Endothelial cell (in vitro differentiated cells): ENCODE results near the gene GRM5. TPM values are rescaled to one million over a fixed set of nuclear protein-coding genes. Genes with fewer than 3 reads are reported as not detected.
"Not testable (repeated sequence)": the region's sequence is repeated elsewhere in the genome, so short reads cannot be mapped to it uniquely, and the experiment has no call there.

Experiments
- DNase-seq: peaks from one replicate; pipeline ENCODE4 v3.0.0; 2021; ENCODE audit warnings: low spot score
- H3K27ac Mint-ChIP-seq: one replicate; pipeline ENCODE4 v1.8.0; 2021; ENCODE audit warnings: mixed read lengths, inconsistent platforms; ENCODE audit not compliant: unreplicated experiment
- H3K27me3 Mint-ChIP-seq: one replicate; pipeline ENCODE4 v1.8.0; 2021; ENCODE audit warnings: mild to moderate bottlenecking, moderate library complexity, mixed read lengths, inconsistent platforms; ENCODE audit not compliant: unreplicated experiment
- H3K36me3 Mint-ChIP-seq: one replicate; pipeline ENCODE4 v1.8.0; 2021; ENCODE audit warnings: mild to moderate bottlenecking, low read depth, mixed read lengths, inconsistent platforms; ENCODE audit not compliant: unreplicated experiment
- H3K4me1 Mint-ChIP-seq: one replicate; pipeline ENCODE4 v1.8.0; 2021; ENCODE audit warnings: mild to moderate bottlenecking, mixed read lengths, inconsistent platforms; ENCODE audit not compliant: unreplicated experiment
- H3K4me3 Mint-ChIP-seq: one replicate; pipeline ENCODE4 v1.8.0; 2021; ENCODE audit warnings: mild to moderate bottlenecking, mixed read lengths, inconsistent platforms; ENCODE audit not compliant: unreplicated experiment
- H3K9me3 Mint-ChIP-seq: one replicate; pipeline ENCODE4 v1.8.0; 2021; ENCODE audit warnings: mixed read lengths, inconsistent platforms; ENCODE audit not compliant: unreplicated experiment
- total RNA-seq: library from RNA; stranded (reverse); fragmentation: NEBNext Ultra II Directional; extraction: Animal tissue kit (Norgen Biotek cat#: 25700); gene quantifications from one replicate; pipeline ENCODE4 v1.2.1, GENCODE V29; 2021; ENCODE audit not compliant: unreplicated experiment
- TF ChIP-seq, protein P1 (sequence below): fragments of 200-600 bp; sonication (generic); IDR thresholded peaks from one replicate; pipeline ENCODE4 v1.5.0; 2021; ENCODE audit warnings: antibody characterized with exemption; ENCODE audit not compliant: unreplicated experiment

The GRM5 gene
- total RNA-seq, 1 donor from 2014 or later = 0.28 TPM

DNA sequence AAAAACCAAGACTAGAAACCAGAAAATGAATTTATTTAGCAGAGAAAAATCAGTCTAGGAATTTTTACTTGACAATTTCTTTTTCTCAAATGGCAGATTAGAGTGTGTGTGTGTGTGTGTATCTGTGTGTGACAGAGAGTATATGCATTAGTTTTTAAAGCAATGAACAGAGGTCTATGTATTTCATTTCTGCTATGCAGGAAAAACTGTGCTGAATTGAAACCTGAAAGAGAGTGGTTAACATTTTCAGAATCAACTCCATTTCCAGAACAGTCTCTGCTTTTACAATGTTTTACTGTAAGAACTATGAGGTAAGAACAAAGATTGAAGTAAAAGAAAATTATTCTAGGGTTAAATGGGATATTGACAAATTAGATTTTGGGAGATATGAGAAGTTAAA, 114.8 kb downstream of the GRM5 start:
- Mint-ChIP-seq H3K27me3 (no peaks in the 10 kb centered on the region), H3K4me1 (no peaks in the 10 kb centered on the region), H3K4me3 (no peak overlapping the region), H3K27ac (no peak overlapping the region), H3K36me3 (no peaks in the 10 kb centered on the region), H3K9me3 (no peaks in the 10 kb centered on the region)
- no peak for DNase-seq
- TF ChIP-seq, protein P1, sequence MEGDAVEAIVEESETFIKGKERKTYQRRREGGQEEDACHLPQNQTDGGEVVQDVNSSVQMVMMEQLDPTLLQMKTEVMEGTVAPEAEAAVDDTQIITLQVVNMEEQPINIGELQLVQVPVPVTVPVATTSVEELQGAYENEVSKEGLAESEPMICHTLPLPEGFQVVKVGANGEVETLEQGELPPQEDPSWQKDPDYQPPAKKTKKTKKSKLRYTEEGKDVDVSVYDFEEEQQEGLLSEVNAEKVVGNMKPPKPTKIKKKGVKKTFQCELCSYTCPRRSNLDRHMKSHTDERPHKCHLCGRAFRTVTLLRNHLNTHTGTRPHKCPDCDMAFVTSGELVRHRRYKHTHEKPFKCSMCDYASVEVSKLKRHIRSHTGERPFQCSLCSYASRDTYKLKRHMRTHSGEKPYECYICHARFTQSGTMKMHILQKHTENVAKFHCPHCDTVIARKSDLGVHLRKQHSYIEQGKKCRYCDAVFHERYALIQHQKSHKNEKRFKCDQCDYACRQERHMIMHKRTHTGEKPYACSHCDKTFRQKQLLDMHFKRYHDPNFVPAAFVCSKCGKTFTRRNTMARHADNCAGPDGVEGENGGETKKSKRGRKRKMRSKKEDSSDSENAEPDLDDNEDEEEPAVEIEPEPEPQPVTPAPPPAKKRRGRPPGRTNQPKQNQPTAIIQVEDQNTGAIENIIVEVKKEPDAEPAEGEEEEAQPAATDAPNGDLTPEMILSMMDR = no peak

DNA sequence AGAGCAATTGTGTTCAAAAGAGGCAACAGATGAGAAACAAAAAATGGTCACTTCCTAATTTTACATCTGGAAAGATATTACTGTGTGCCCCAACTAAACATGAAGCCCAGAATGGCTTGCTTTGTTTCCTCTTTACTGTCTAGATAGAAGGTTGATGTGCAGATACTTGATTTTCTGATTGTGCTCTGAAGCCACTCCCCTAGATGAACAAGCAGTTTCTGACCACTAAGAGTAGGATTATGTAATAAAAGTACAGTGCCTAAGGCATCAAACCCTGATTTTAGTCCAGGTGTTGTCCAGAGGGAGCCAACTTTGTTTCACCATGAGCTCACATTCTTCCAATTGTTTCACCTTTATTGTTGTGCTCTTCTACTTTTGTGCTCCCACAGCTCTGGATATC, 116.9 kb downstream of the GRM5 start:
- H3K36me3 Mint-ChIP-seq, H3K4me3 Mint-ChIP-seq, H3K4me1 Mint-ChIP-seq, H3K27me3 Mint-ChIP-seq, H3K27ac Mint-ChIP-seq, H3K9me3 Mint-ChIP-seq, DNase-seq: not testable (repeated sequence)

DNA sequence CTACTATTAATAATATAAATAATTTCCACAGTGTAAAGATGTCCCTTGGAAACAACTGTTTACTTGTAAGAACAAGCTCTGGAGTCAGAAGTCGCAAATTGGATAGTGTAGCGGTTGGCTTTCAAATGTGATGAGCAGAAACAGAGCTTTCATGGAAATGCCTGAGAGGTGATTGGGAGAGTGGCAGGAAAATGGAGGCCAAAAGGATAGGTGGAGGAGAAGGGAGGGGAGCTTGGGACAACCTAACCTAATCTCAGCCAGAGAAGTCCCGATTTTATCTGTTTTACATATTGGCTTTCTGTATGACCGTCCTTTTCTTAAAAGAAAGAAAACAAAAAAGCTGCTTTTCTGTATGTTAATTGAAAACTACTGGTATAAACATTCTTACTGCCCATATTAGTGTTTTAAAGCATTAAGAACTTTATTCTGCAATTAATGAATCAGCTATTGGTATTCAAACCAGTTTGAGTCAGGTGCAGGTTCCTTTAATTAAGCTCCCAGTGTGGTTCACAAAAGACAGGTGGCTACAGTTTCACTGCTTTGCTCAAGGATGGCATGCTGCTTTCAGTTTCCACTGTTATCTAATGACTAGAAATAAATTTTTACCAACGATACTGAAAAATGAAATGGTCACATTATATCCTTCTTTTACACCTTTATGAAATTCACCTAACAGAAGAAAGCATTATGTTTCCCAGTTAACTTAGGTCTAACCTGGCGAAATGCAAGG, 117.8 kb downstream of the GRM5 start:
- not testable (repeated sequence) for H3K4me3 Mint-ChIP-seq, H3K27me3 Mint-ChIP-seq, DNase-seq, H3K4me1 Mint-ChIP-seq, H3K27ac Mint-ChIP-seq, H3K9me3 Mint-ChIP-seq, H3K36me3 Mint-ChIP-seq

DNA sequence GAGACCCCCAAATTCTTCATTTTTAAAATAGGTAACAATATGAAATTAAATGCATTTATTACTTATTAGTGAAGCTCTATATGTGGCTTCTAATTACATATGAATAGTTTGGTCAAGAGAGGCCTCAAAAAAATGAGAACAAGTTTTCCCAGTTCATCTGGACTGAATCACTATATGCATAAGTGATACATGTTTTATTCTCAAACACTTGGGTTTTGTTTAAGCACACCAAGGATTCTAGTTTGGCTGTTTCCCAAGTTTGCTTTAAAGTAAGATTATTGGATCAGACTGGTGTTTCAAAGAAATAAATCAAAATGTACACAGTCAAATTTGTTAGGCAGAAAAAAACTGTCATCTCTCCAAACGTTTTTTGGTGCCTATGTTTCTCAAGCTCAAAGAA, 136.1 kb downstream of the GRM5 start:
- not testable (repeated sequence) for DNase-seq, H3K4me3 Mint-ChIP-seq, H3K27ac Mint-ChIP-seq

DNA sequence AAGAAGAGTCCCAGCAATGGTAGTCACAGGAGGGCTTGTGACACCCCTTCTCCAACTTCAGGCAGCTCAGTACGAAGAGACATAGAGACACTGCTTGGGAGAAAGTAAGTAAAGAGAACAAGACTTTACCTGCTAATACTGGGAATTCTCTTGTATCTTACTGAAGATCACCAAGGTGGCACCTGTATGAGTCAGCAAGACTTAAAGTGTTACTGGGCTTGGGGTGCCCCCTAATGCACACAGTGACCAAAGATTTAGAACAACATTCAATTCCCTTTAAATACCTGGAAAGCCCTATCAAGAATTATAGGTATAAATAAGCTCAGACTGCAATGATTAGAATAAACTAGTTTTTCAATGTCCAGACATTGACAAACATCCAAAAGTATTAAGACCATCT, 148.7 kb downstream of the GRM5 start:
- H3K36me3 Mint-ChIP-seq, H3K9me3 Mint-ChIP-seq, H3K27me3 Mint-ChIP-seq, H3K27ac Mint-ChIP-seq, DNase-seq, H3K4me3 Mint-ChIP-seq, H3K4me1 Mint-ChIP-seq: not testable (repeated sequence)

More for the DNA sequence above, 136.1 kb downstream of the GRM5 start:
- not testable (repeated sequence) for H3K4me1 Mint-ChIP-seq, H3K9me3 Mint-ChIP-seq, H3K27me3 Mint-ChIP-seq, H3K36me3 Mint-ChIP-seq

DNA sequence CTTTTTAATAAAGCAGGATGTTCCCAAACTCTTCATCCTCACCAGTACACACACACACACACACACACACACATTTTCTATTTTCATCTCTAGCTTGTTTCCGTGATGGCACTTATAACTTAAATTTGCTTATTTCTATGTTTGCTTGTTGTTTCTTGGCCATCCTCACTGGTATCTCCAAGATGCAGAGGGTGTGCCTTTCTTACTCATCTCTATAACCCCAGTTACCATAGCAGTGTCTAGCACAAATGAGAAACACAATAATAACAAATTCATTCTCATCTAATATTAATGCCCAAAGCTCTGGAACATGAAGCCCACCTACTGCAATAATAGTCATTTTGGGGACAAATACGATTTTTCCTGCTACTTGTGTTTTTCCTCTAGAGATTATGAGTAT, 156.3 kb downstream of the GRM5 start:
- DNase-seq = no peak
- TF ChIP-seq, protein P1 = no peak
- Mint-ChIP-seq H3K4me3 (no peak overlapping the region), H3K27ac (no peak overlapping the region), H3K36me3 (no peaks in the 10 kb centered on the region), H3K4me1 (no peaks in the 10 kb centered on the region), H3K27me3 (no peaks in the 10 kb centered on the region), H3K9me3 (no peaks in the 10 kb centered on the region)

DNA sequence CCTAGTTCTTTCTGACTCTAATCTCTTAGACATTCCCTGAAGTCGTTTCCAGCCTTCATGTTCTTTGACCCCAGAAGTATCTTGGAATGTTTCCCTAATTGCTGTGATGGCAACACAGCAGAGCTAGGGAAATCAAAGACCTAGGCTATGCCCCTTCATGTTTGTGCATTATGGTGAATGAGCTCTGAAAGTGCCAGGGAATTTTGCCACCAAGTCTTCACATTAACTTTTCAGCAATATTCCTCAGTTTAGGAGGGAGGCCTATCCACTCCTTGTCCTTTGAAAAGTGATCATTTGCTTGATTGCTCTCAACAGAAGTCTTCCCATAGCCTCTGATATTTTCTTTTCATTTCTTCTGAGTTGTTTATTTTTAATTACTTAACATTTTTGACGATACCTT, 164.3 kb downstream of the GRM5 start:
- H3K4me1 Mint-ChIP-seq, H3K27me3 Mint-ChIP-seq, H3K36me3 Mint-ChIP-seq, H3K9me3 Mint-ChIP-seq, H3K27ac Mint-ChIP-seq, DNase-seq, H3K4me3 Mint-ChIP-seq: not testable (repeated sequence)

DNA sequence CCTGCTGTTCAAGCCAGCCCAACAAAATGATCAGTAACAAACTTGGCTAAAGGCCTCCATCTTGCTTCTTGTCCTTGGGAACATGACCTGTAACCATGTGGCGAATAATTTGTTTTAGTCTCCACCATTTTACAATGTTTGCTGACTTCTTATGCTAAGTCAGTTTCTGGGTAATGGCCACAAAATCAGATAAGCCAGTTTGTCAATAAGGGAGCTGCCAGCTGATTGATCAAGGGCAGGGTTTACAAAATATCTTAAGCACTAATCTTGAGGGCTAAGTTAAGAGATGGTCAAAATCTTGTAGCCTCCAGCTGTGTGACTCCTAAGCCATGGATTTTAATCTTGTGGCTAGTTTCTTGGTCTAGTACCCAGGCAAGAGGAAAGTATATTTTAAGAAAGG, 176.9 kb downstream of the GRM5 start:
- not testable (repeated sequence) for H3K36me3 Mint-ChIP-seq, H3K27me3 Mint-ChIP-seq, H3K4me3 Mint-ChIP-seq, H3K27ac Mint-ChIP-seq, H3K4me1 Mint-ChIP-seq, H3K9me3 Mint-ChIP-seq, DNase-seq
